Renal pelvis (tissue), 4 donors: ENCODE measurements around the gene RAMACL. TPM values are rescaled to one million over a fixed set of nuclear protein-coding genes. Genes with fewer than 3 reads are reported as not detected.
"Not testable (repeated sequence)": the region's sequence is repeated elsewhere in the genome, so short reads cannot be mapped to it uniquely, and the experiment has no call there.

Experiments
- DNase-seq: peaks from one replicate; pipeline ENCODE4 v3.0.0-alpha.2; 2013
- polyA plus RNA-seq, 3 donors: library from polyadenylated mRNA; unstranded; fragments of 120-200 nt; gene quantifications; one replicate each; pipeline ENCODE4 v1.2.1, GENCODE V29; 2013; ENCODE audit not compliant: insufficient read length in 3 of 3

The RAMACL gene
- polyA plus RNA-seq, 3 donors = 0.09 to 0.53 (median 0.25) TPM

GRCh38 chr6:166559662-166560061 lies 26.8 kb downstream of the RAMACL start:
- DNase-seq = no peak

- DNase-seq = no peak
These were observed 27.3 kb downstream of the RAMACL start for GRCh38 chr6:166559211-166559610.

- no peak for DNase-seq
These were observed 28.1 kb downstream of the RAMACL start for GRCh38 chr6:166558156-166559005.

GRCh38 chr6:166556863-166557322 lies 29.6 kb downstream of the RAMACL start:
- no peak for DNase-seq

- no peak for DNase-seq
These were observed 30.1 kb downstream of the RAMACL start for GRCh38 chr6:166556336-166556735.

- no peak for DNase-seq
These were observed 31.4 kb downstream of the RAMACL start for GRCh38 chr6:166555086-166555485.

- no peak for DNase-seq
These were observed 32.2 kb downstream of the RAMACL start for GRCh38 chr6:166554316-166554715.

- no peak for DNase-seq
These were observed 32.8 kb downstream of the RAMACL start for GRCh38 chr6:166553563-166554271.

GRCh38 chr6:166552600-166552999 lies 33.9 kb downstream of the RAMACL start:
- DNase-seq = no peak

- DNase-seq = no peak
These were observed 34.6 kb downstream of the RAMACL start for GRCh38 chr6:166551754-166552495.

- no peak for DNase-seq
These were observed 39.8 kb downstream of the RAMACL start for GRCh38 chr6:166546653-166547052.

GRCh38 chr6:166545156-166546034 lies 41.1 kb downstream of the RAMACL start:
- no peak for DNase-seq

- DNase-seq = no peak
These were observed 42.2 kb downstream of the RAMACL start for GRCh38 chr6:166544296-166544605.

- no peak for DNase-seq
These were observed 42.7 kb downstream of the RAMACL start for GRCh38 chr6:166543603-166544295.

GRCh38 chr6:166542580-166542912 lies 43.9 kb downstream of the RAMACL start:
- no peak for DNase-seq

GRCh38 chr6:166541876-166542579 lies 44.5 kb downstream of the RAMACL start:
- DNase-seq = no peak

GRCh38 chr6:166541366-166541765 lies 45.1 kb downstream of the RAMACL start:
- DNase-seq = no peak

- DNase-seq = no peak
These were observed 45.7 kb downstream of the RAMACL start for GRCh38 chr6:166540631-166541331.

- no peak for DNase-seq
These were observed 46.9 kb downstream of the RAMACL start for GRCh38 chr6:166539543-166539942.

- DNase-seq = not testable (repeated sequence)
These were observed 47.5 kb downstream of the RAMACL start for GRCh38 chr6:166539011-166539385.
